ENCODE measurements around the gene HEXIM1. TPM values are rescaled to one million over a fixed set of nuclear protein-coding genes. Genes with fewer than 3 reads are reported as not detected.

Gene HEXIM1
- total and polyA plus RNA-seq, 2 experiments from 2014 or later: 13.5 to 17.1 TPM

- Histone ChIP-seq H3K27ac (no peak overlapping the region), H2AFZ (no peak overlapping the region), H3K4me1 (ENCODE audit: insufficient read depth) (no peaks in the 10 kb centered on the region), H3K27me3 (no peaks in the 10 kb centered on the region), H3K4me3 (no peak overlapping the region), H3K79me2 (no peaks in the 10 kb centered on the region), H4K20me1 (ENCODE audit: insufficient read depth, poor library complexity, severe bottlenecking) (peaks cover 4% of the 10 kb centered on the region), H3K4me2 (no peak overlapping the region), H3K9me2 (replicated peaks; ENCODE audit: insufficient read depth) (no peaks in the 10 kb centered on the region), H3K9me3 (ENCODE audit: low read depth) (no peaks in the 10 kb centered on the region), H3K36me3 (replicated peaks; ENCODE audit: insufficient read depth, low read depth) (peaks cover 4% of the 10 kb centered on the region)
- DNase-seq (ENCODE audit: low spot score): no peak
- 90% methylated on average over 12 of the region's 12 CpGs for WGBS (ENCODE audit: low lambda C conversion rate, missing lambda C conversion rate)
- TF ChIP-seq, protein P1, sequence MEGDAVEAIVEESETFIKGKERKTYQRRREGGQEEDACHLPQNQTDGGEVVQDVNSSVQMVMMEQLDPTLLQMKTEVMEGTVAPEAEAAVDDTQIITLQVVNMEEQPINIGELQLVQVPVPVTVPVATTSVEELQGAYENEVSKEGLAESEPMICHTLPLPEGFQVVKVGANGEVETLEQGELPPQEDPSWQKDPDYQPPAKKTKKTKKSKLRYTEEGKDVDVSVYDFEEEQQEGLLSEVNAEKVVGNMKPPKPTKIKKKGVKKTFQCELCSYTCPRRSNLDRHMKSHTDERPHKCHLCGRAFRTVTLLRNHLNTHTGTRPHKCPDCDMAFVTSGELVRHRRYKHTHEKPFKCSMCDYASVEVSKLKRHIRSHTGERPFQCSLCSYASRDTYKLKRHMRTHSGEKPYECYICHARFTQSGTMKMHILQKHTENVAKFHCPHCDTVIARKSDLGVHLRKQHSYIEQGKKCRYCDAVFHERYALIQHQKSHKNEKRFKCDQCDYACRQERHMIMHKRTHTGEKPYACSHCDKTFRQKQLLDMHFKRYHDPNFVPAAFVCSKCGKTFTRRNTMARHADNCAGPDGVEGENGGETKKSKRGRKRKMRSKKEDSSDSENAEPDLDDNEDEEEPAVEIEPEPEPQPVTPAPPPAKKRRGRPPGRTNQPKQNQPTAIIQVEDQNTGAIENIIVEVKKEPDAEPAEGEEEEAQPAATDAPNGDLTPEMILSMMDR (IDR thresholded peaks at IDR 0.05; ENCODE audit: poor library complexity): peak; percentile 16
- TF ChIP-seq EZH2phosphoT487 (IDR thresholded peaks at IDR 0.05; ENCODE audit: low read depth, severe bottlenecking, unreplicated experiment) (no peak), EZH2 (IDR thresholded peaks at IDR 0.05; ENCODE audit: borderline replicate concordance) (no peak)
Measured at GRCh38 chr17:45108595-45109521, 39.4 kb upstream of the HEXIM1 start.

DNA sequence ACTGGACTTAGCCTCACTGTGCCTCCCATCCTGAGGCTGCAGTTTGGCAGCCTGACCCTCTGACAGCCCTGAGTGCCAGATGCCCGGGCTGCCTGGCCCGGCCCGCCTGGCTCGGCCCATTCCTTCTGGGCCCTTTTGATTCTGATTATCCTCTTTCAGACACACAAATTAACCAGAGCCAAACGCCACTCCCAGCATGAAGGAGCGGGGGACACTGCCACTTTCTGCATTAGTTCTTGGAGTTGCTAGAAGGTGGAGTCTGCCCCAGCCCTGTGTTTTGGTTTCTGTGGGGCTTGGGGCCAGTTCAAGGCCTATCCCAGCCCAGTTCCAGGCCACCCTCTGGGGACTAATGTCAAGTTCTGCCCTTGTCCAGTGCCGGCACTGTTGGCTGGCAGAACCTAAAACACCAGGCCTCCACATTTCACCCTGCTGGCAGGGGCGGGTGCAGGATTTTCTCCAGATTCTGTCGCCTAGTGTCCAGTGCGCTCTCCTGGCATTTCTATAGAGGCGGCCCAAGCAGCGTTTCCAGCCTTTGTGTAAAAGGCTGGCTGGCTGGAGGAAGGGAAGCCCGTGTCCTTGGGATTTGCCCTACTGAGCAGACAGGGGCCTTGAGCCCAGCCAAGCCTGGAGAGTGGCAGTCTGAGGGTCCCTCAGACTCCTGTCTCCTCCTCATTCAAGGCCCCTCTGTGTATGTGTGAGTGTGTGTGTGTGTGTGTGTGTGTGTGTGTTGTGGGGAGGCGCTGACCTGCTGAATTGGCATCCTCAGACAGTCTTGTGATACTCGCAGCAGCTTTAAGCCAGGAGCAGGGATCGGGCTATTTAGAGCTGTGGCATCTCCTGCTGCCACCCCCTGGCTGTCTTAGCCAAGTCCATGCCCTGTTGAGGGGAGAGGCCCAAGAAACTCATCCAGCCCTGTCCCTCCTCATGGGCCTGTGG, 37.3 kb upstream of the HEXIM1 start:
- no peak overlapping the region for H2AFZ ChIP-seq
- WGBS (ENCODE audit: low lambda C conversion rate, missing lambda C conversion rate): 87% methylated on average over 16 of the region's 16 CpGs
- peaks cover 4% of the 10 kb centered on the region for H4K20me1 ChIP-seq (ENCODE audit: insufficient read depth, poor library complexity, severe bottlenecking)
- no peak for TF ChIP-seq EZH2phosphoT487 (IDR thresholded peaks at IDR 0.05; ENCODE audit: low read depth, severe bottlenecking, unreplicated experiment)
- TF ChIP-seq, protein P1 (IDR thresholded peaks at IDR 0.05; ENCODE audit: poor library complexity): no peak
- TF ChIP-seq EZH2 (IDR thresholded peaks at IDR 0.05; ENCODE audit: borderline replicate concordance): no peak
- H3K9me3 ChIP-seq (ENCODE audit: low read depth): no peaks in the 10 kb centered on the region
- no peaks in the 10 kb centered on the region for H3K36me3 ChIP-seq (replicated peaks; ENCODE audit: insufficient read depth, low read depth)
- no peak for DNase-seq (ENCODE audit: low spot score)
- H3K4me2 ChIP-seq: no peak overlapping the region
- H3K4me3 ChIP-seq: no peak overlapping the region
- no peaks in the 10 kb centered on the region for H3K4me1 ChIP-seq (ENCODE audit: insufficient read depth)
- no peaks in the 10 kb centered on the region for H3K9me2 ChIP-seq (replicated peaks; ENCODE audit: insufficient read depth)
- H3K27me3 ChIP-seq: no peaks in the 10 kb centered on the region
- H3K27ac ChIP-seq: no peak overlapping the region
- no peaks in the 10 kb centered on the region for H3K79me2 ChIP-seq

GRCh38 chr17:45111850-45112249, 36.4 kb upstream of the HEXIM1 start:
- H3K9me3 ChIP-seq (ENCODE audit: low read depth): no peaks in the 10 kb centered on the region
- H3K4me2 ChIP-seq: no peak overlapping the region
- H3K4me3 ChIP-seq: no peak overlapping the region
- TF ChIP-seq EZH2phosphoT487 (IDR thresholded peaks at IDR 0.05; ENCODE audit: low read depth, severe bottlenecking, unreplicated experiment) (no peak), EZH2 (IDR thresholded peaks at IDR 0.05; ENCODE audit: borderline replicate concordance) (no peak)
- TF ChIP-seq, protein P1 (IDR thresholded peaks at IDR 0.05; ENCODE audit: poor library complexity): no peak
- H3K27ac ChIP-seq: no peak overlapping the region
- H2AFZ ChIP-seq: no peak overlapping the region
- H3K27me3 ChIP-seq: no peaks in the 10 kb centered on the region
- no peak for DNase-seq (ENCODE audit: low spot score)
- peaks cover 4% of the 10 kb centered on the region for H4K20me1 ChIP-seq (ENCODE audit: insufficient read depth, poor library complexity, severe bottlenecking)
- WGBS (ENCODE audit: low lambda C conversion rate, missing lambda C conversion rate): 96% methylated on average over 11 of the region's 11 CpGs
- H3K36me3 ChIP-seq (replicated peaks; ENCODE audit: insufficient read depth, low read depth): no peaks in the 10 kb centered on the region
- H3K4me1 ChIP-seq (ENCODE audit: insufficient read depth): no peaks in the 10 kb centered on the region
- H3K9me2 ChIP-seq (replicated peaks; ENCODE audit: insufficient read depth): no peaks in the 10 kb centered on the region
- no peaks in the 10 kb centered on the region for H3K79me2 ChIP-seq

Data from hepatocyte (in vitro differentiated cells).